Measurements from ENCODE around the gene RFC2. TPM values are rescaled to one million over a fixed set of nuclear protein-coding genes. Genes with fewer than 3 reads are reported as not detected.

Gene RFC2
- total RNA-seq, 6 experiments from 2014 or later: 8.0 to 21.3 (median 12.2) TPM

GRCh38 chr7:74291535-74291934 lies 37.3 kb upstream of the RFC2 start:
- peaks cover 0 to 13% (median 6%) of the 10 kb centered on the region in 4 donors for H3K4me1 ChIP-seq
- no peak overlapping the region for H3K27ac ChIP-seq

GRCh38 chr7:74290981-74291441 lies 36.8 kb upstream of the RFC2 start:
- TF ChIP-seq POLR2A (IDR thresholded peaks at IDR 0.05): no peak
- no peak for TF ChIP-seq CTCF (IDR thresholded peaks at IDR 0.05)
- ATAC-seq (no peak), DNase-seq (no peak)
- H3K9me3 ChIP-seq: no peaks in the 10 kb centered on the region
- no peak overlapping the region for H3K27ac ChIP-seq
- no peaks in the 10 kb centered on the region for H3K27me3 ChIP-seq
- 64% methylated on average over 5 of the region's 10 CpGs for WGBS (ENCODE audit: insufficient coverage, low coverage, low lambda C conversion rate, missing lambda C conversion rate)
- no peak overlapping the region for H3K4me3 ChIP-seq
- intact Hi-C loops (cut with DNase I): no loop called here
- no peaks in the 10 kb centered on the region for H3K36me3 ChIP-seq
- peaks cover 0 to 13% (median 6%) of the 10 kb centered on the region in 4 donors for H3K4me1 ChIP-seq

More at GRCh38 chr7:74291535-74291934, 37.3 kb upstream of the RFC2 start:
- ATAC-seq (no peak), DNase-seq (no peak)
- WGBS (ENCODE audit: insufficient coverage, low coverage, low lambda C conversion rate, missing lambda C conversion rate): 90% methylated on average over 2 of the region's 5 CpGs
- intact Hi-C loops (cut with DNase I): no loop called here
- Histone ChIP-seq H3K4me3 (no peak overlapping the region), H3K27me3 (no peaks in the 10 kb centered on the region), H3K9me3 (no peaks in the 10 kb centered on the region), H3K36me3 (no peaks in the 10 kb centered on the region)
- TF ChIP-seq POLR2A (IDR thresholded peaks at IDR 0.05): no peak
- no peak for TF ChIP-seq CTCF (IDR thresholded peaks at IDR 0.05)

- Histone ChIP-seq H3K36me3 (no peaks in the 10 kb centered on the region), H3K4me3 (peak overlapping the region; percentile 45 to 70 (median 62)), H3K4me1 (peaks cover 0 to 13% (median 6%) of the 10 kb centered on the region in 4 donors), H3K27ac (no peak overlapping the region), H3K27me3 (no peaks in the 10 kb centered on the region), H3K9me3 (no peaks in the 10 kb centered on the region)
- DNase-seq: no peak
- intact Hi-C loops (cut with DNase I): no loop called here
- TF ChIP-seq POLR2A (IDR thresholded peaks at IDR 0.05) (no peak), CTCF (IDR thresholded peaks at IDR 0.05) (no peak)
- WGBS (ENCODE audit: insufficient coverage, low coverage, low lambda C conversion rate, missing lambda C conversion rate): 37% methylated on average over 4 of the region's 9 CpGs
- no peak for ATAC-seq
Observed at GRCh38 chr7:74290553-74290950, 36.4 kb upstream of the RFC2 start.

- Histone ChIP-seq H3K27me3 (no peaks in the 10 kb centered on the region), H3K27ac (peak overlapping the region; percentile 26 to 77 (median 67)), H3K36me3 (no peaks in the 10 kb centered on the region), H3K4me3 (peak overlapping the region; percentile 45 to 70 (median 62)), H3K9me3 (no peaks in the 10 kb centered on the region), H3K4me1 (peaks cover 0 to 13% (median 6%) of the 10 kb centered on the region in 4 donors)
- WGBS (ENCODE audit: insufficient coverage, low coverage, low lambda C conversion rate, missing lambda C conversion rate): 4% methylated on average over 13 of the region's 60 CpGs
- intact Hi-C loops (cut with DNase I): no loop called here
- DNase-seq: peak in 1 of 3 donors; percentile 39
- ATAC-seq: peak in 1 of 4 donors; percentile 3
- TF ChIP-seq CTCF (IDR thresholded peaks at IDR 0.05): no peak
- TF ChIP-seq POLR2A (IDR thresholded peaks at IDR 0.05): no peak
Observed at GRCh38 chr7:74289659-74290552, 35.7 kb upstream of the RFC2 start.

All from right lobe of liver (tissue), 6 donors.